Measurements from ENCODE around the gene ARCN1.

- no peak for TF ChIP-seq CTCF (IDR thresholded peaks at IDR 0.05; ENCODE audit: insufficient read depth, low read length)
- TF ChIP-seq POLR2AphosphoS5 (IDR thresholded peaks at IDR 0.05; ENCODE audit: low read depth), result no peak
- TF ChIP-seq GABPA (IDR thresholded peaks at IDR 0.05; ENCODE audit: low read depth), result no peak
These were observed 66.5 kb downstream of the ARCN1 start for GRCh38 chr11:118638726-118639125.

All from HL-60 (cell line).